Midbrain (tissue), 1 donor: ENCODE measurements around the gene PMPCA.
"Not testable (repeated sequence)": the region's sequence is repeated elsewhere in the genome, so short reads cannot be mapped to it uniquely, and the experiment has no call there.

Source experiments
- DNase-seq: peaks from one replicate; lab custom pipeline; 2025; lab: John Stamatoyannopoulos, UW

Gene PMPCA

DNA sequence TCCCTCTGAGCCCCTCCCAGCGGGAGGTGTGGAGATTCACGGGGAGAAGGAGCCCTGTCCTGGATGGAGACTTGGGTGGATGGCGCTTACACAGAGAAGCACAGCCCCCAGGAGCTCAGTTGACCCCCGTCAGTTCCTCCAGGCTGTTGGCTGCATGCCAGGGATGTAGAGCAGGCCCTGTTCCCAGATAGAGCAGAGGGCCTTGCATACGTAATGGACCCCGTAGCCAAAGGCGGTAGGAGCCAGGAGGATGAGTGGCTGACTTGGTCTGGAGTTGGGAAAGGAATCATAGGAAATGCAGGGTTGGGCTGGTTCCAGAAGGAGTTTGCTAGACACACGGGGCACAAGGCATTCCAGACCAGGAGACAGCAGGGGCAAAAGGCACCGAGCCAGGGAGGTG lies 2.5 kb downstream of the PMPCA start:
- DNase-seq: no peak

- DNase-seq: no peak
These were observed 6.0 kb downstream of the PMPCA start for GRCh38 chr9:136416427-136416826.

- DNase-seq: no peak
These were observed 6.5 kb downstream of the PMPCA start for GRCh38 chr9:136416914-136417313.

DNA sequence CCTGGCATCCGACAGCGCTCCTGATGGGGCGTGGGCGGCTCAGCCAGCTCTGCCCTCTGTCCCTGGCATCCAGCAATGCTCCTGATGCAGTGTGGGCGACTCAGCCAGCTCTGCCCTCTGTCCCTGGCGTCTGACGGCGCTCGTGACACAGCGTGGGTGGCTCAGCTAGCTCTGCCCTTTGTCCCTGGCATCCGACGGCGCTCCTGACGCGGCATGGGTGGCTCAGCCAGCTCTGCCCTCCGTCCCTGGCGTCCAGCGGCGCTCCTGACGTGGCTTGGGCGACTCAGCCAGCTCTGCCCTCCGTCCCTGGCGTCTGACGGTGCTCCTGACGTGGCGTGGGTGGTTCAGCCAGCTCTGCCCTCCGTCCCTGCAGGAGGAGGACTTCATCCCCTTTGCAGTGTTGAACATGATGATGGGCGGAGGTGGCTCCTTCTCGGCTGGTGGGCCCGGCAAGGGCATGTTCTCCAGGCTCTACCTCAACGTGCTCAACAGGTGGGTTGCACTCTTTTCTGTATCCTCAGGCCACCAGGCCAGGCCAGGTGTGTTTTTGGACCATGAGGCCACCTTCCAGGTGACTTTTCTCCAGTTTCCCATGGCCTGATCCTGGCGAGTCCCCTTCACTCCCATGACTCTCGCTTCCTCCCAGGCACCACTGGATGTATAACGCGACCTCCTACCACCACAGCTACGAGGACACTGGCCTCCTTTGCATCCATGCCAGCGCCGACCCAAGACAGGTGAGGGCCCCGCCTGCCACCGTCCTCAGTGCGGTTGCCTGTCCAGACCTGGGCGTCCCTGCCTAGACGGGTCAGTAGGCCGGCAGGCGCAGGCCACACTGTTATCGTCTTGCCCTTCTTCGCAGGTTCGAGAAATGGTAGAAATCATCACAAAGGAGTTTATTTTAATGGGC lies 8.0 kb downstream of the PMPCA start:
- no peak for DNase-seq

DNA sequence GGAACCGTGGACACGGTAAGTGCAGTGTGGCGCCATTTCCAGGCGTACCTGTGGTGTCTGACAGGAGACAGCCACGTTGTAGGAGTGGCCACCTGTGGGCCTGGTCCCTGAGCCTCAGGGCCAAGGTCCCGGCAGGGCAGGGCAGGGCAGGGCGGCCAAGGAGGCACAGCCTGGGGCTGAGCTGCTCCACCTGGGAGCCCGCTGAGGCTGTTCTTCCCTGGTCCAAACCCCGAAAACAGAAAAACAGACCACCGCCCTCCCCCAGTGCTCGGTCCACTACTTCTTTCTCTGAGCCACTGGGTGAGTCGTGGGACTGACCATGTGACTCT lies 8.6 kb downstream of the PMPCA start:
- DNase-seq: no peak

GRCh38 chr9:136421791-136422190 lies 11.3 kb downstream of the PMPCA start:
- no peak for DNase-seq

GRCh38 chr9:136422876-136423275 lies 12.4 kb downstream of the PMPCA start:
- no peak for DNase-seq

DNA sequence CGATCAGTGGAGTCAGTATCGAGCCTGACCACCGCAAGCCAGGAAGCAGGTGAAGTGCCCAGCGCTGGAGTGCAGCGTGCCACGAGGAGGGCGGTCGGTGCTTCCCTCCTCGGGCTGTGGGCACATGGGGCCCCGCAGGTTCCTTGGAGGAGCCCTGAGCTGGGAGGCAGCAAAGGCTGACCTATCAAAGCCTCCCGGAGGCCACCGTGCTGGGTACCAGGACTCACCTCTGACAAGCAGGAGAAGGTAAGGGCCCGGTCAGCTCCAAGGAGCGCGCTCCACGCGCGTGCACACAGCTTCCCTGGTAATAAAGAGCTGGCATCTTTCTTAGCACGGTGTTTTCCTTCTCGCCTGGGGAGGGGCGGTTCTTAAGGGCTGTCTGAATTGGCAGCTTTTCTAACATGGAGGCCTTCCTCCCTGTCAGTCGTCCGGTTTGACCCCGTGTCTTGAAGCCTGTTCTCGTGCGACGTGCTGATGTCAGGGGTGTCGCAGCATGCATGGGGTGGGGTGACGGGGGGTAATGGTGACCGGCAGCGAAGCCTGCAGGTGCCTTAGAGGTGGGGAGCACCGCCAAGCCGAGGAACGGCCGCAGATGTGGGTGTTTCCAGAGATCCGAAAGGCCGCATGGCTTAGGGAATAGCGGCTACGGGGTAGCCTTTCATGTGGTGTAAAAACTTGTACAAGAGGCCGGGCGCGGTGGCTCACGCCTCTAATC lies 13.1 kb downstream of the PMPCA start:
- DNase-seq: no peak

GRCh38 chr9:136424750-136425362 lies 14.4 kb downstream of the PMPCA start:
- no peak for DNase-seq

DNA sequence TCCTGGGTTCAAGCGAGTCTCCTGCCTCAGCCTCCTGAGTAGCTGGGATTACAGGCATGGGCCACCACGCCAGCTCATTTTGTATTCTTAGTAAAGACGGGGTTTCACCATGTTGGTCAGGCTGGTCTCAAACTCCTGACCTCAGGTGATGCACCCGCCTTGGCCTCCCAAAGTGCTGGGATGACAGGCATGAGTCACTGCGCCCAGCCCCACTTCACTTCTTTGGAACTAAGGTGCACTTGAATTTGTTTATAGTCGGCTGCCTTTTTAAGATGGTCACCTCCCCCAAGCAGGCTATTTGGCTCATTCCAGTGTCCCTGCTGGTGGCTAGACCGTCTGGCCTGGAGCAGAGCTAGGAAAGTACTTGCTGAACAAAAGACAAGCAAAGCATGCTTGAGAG lies 14.9 kb downstream of the PMPCA start:
- DNase-seq: not testable (repeated sequence)

DNA sequence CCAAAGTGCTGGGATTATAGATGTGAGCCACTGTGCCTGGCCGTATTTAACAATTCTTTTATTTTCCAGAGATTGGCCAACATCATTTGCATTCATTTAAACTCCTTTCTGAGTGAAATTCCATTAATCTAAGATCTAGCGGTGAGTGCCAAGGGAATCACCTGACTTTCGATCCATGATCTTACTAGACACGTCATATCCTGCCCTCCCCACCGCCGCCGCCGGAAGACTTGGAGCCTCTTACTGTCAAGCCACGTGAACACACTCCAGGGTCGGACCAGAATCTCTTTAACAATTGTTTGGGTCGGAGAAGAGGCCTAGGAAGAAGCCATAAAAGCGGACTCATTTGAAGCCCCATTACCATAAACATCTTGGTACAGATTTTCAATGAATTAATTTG lies 16.3 kb downstream of the PMPCA start:
- DNase-seq: no peak

GRCh38 chr9:136429075-136429628 lies 18.7 kb downstream of the PMPCA start:
- no peak for DNase-seq

- no peak for DNase-seq
These were observed 19.4 kb downstream of the PMPCA start for GRCh38 chr9:136429683-136430491.

GRCh38 chr9:136430588-136431234 lies 20.3 kb downstream of the PMPCA start:
- no peak for DNase-seq

GRCh38 chr9:136431782-136432350 lies 21.4 kb downstream of the PMPCA start:
- DNase-seq: no peak

DNA sequence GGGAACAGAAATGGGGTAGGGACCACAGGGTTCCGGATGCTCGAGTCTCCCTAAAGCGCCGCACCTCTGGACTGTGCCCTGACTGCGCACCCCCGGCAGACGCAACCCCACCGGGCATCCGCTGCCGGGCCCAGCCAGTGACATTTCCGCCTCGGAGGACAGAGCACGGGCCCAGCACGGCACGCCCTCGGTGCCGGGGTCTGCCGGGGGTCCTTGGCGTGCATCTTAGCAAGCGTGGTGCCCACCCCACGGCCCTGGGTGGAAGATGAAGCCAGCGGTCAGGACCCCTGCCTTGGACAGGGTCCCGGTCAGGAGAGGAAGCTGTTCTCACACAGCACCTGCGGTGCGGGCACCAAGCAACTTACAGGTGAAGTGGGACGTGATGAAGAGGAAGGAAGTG lies 22.1 kb downstream of the PMPCA start:
- no peak for DNase-seq

DNA sequence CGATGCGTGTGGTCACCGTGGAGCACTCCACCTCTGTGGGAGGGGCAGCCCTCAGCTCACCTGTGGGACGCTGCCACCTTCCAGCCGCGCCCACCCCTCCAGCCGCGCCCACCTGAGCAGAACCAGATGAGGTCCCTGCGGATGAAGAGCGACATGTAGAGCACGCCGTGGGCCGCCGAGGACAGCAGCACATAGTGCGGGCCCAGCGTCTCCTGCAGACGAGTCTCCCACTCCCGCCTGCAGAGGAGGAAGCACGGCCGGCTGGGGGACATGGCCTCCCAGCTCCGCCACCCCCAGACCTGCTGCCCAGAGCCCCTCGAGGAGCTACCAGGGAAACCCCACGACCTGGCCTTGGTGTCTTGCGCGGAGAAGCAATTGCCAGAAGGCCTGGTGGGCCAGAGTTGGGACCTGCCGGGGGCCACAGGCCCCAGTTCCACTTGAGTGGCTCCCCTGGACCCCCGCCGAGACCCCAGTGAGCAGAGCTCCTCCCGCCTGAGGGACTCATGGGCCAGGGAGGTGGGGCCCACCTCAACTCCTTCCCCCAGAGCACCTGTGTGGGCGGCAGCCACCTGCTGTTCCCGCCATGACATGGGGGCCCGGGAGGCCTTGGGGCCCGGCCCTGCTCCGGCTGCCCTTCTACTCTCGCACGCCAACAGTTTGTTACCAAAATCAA lies 22.7 kb downstream of the PMPCA start:
- DNase-seq: no peak

- DNase-seq: no peak
These were observed 23.6 kb downstream of the PMPCA start for GRCh38 chr9:136433849-136434579.

DNA sequence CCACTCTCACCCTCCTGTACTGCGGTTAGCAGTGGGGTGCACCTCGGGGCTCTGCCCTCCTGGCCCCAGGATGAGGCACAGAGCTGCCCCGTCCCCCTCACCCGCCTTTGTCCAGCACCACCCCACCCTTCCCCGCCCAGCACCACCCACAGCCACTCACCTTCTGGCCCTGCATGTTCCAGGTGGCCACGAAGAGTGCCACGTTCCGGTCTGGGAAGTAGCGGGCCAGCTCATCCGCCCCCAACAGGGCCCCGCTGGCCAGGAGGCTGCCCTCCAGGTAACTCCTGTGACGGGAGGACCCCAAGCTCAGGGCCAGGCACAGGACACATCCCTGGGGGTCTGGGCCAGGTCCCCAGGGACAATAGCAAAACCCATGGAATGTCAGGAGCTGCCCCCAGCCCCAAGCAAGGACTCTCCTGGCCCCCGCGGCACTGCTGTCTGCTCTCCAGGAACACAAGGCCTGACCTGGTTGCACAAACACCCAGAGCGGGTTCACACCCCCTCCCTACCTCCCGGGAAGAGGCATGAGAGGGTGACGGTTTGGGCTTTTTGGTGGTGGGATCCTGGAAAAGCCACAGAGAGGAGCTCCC lies 24.2 kb downstream of the PMPCA start:
- no peak for DNase-seq
